Stimulated activated CD4-positive, alpha-beta T cell treated with anti-CD3 and anti-CD28 coated beads, Interleukin-12 subunit alpha, Interleukin-12 subunit beta, amount 100 ng/mL, for 4 hours (primary cell): Measurements from ENCODE around the gene SLC1A2.

Source experiments
- DNase-seq: peaks from one replicate; pipeline ENCODE4 v3.0.0-alpha.2; 2020

The SLC1A2 gene

DNA sequence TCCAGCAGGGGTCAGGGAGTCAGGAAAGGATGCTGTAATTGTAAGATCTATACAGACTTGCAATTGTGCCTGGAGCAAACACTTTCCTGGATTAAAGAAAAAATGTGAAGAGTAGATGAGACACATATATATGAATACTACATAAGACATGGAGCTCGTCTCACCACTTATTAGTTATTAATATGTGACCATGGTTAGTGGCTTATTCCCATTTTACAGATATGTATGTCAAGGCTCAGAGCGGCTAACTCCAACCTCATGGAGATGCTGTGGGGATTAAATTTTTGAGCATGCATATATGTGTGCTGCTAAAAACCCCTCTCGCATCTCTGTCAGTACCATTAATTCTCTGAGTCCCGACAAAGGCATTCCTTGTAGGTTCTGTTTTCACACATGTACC is 125.7 kb downstream of the SLC1A2 start:
- DNase-seq: no peak

GRCh38 chr11:35293035-35293434 is 126.3 kb downstream of the SLC1A2 start:
- DNase-seq: no peak

GRCh38 chr11:35292279-35292678 is 127.1 kb downstream of the SLC1A2 start:
- no peak for DNase-seq

GRCh38 chr11:35290876-35291275 is 128.5 kb downstream of the SLC1A2 start:
- DNase-seq: no peak

GRCh38 chr11:35289821-35290220 is 129.5 kb downstream of the SLC1A2 start:
- DNase-seq: no peak

DNA sequence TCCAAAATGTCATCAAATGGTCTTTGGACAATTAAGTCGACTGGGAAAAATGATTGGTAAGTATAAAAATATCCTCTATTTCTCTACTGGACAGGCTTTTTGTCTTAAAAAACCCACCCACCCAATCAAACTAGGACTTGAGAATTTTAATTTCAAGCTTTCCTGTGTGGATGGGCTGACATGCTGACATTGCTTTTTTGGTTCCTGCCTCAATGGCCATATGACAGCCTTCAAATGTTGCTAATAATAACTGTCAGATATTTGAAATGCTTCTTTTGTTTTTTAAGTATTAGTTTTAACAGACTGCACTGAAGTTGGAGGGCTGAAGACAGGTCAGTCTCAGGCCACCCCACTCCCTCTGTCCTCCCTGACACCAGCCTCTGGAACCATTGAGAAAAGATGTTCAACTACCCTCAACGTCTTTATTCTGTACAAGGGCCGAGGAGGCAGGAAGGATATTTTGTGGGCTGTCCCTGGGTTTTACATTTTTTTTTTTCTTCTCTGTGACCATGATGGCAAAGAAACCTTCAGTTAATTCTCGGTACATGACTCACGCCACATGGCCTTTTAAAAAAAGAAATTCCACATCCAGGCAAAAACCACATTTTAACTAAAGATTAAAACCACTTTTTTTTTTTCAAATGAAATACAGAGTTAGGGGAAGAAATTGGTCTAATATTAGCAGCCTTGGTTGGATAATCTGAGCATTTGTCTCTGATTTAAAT is 130.4 kb downstream of the SLC1A2 start:
- DNase-seq: no peak

DNA sequence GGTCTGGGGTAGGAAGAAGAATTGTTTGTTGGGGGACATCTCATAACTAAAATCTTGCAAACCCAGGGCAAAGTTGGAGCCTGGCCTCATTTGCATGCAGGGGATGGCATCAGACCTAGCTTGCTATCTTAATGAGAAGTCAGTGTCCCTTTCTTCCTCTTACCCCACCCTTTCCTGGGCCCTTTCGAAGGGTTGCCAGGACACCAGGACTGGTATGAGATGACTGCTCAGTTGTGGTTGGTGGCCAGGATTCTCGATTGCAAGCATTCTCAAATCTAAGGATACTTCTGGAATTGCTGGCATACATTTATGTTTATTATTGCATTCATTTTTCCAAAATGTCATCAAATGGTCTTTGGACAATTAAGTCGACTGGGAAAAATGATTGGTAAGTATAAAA is 131.0 kb downstream of the SLC1A2 start:
- no peak for DNase-seq

- no peak for DNase-seq
Observed at GRCh38 chr11:35287344-35287890, 131.9 kb downstream of the SLC1A2 start.

- DNase-seq: no peak
Observed at GRCh38 chr11:35286126-35286525, 133.2 kb downstream of the SLC1A2 start.

DNA sequence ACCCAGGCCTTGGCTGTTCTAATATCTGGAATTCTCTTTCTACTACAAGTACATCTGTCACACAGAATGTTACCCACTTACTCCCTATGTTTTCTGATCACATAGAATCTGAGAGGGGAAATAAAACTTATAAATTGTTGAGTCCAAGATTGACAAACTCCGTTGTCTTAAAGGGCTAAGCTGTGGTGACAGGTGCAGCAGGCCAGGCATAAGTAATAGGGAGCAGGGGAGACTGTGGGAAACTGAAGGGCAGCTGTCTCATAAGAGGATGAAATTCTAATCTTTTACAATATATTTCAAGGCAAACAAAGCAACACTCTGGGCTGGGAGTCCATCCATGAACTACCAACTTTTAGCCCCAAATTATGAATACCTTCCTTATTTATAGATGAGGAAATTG is 133.9 kb downstream of the SLC1A2 start:
- no peak for DNase-seq

GRCh38 chr11:35282221-35282882 is 137.0 kb downstream of the SLC1A2 start:
- no peak for DNase-seq

GRCh38 chr11:35281169-35281688 is 138.1 kb downstream of the SLC1A2 start:
- DNase-seq: no peak

GRCh38 chr11:35280727-35281126 is 138.6 kb downstream of the SLC1A2 start:
- DNase-seq: no peak

DNA sequence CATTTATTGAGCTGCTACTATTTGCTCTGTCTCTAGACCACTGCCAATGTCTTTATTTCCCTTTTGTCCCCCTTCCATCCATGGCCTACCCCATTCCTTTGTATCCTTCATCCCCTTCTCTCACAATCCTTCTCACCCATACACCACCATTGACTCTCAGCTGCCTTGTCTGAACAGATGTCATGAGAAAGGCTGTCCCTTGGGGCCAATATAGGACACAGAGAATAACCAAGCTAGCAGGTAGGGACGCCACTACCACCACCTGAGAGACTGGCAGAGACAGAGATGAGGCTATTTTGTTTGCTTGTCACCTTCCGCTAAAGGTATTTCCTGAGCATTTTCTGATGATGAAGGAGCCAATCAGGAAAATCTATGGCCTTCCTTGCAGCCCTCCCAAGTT is 141.5 kb downstream of the SLC1A2 start:
- no peak for DNase-seq

GRCh38 chr11:35276396-35277145 is 142.8 kb downstream of the SLC1A2 start:
- DNase-seq: no peak

DNA sequence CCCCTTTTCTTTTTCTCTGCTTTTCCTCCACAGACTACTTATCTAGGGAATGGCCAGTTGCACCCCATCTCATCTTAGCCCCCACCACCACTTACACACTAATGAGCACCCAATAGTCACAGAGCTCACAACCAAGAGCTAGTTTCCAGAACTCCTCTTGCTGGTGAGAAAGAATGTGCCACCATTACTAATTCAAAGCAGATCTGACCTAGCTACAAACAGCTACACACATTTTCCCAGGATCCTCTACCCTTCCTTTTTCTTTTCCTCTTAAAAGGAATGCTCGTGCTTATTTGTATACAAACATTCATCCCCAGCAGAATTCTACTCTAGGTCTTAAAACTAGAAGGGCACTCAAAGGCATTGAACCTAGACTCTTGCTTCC is 143.6 kb downstream of the SLC1A2 start:
- DNase-seq: no peak

DNA sequence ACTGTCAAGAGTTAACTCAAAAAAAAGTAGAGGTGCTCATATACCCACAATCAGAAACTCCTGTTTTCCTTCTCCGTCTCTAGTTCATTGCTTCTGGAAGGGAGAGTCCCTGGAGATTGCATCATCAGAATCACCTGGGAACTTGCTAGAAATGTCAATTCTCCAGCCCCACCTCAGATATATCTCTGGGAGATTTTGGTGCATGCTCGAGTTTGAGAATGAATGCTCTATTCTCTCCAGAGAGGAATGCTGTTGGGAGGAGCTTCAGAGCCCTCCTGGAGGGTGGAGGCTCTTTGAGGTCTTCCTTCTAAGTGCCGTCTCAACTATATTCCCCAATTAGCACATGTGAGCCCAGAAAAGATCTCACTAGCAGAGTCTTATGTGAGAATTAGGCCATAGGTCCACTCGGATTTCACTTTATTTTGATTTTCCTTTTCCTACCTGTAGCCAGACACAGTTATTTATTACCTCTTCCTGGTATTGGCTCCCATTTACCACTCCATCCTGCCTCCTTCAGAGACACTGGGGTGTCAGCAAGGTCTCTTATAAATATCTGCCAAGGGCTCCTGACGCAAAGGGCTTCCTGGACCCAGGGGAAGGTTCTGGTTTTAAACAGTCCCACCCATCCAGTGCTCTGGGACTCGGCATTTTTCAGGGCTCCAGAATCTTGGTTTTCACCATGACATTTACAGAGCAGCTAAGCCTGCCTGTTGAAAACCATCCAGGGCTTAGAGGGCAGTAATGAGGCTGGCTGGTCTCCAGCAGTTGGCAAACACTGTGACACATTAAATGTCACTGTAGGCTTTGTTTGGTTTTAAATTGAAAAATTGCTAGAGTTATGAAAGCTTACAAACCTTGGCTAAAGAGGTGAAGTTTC is 144.2 kb downstream of the SLC1A2 start:
- DNase-seq: no peak

- peak; percentile 28 for DNase-seq
Observed at GRCh38 chr11:35272391-35272902, 146.9 kb downstream of the SLC1A2 start.

- DNase-seq: no peak
Observed at GRCh38 chr11:35271031-35271430, 148.3 kb downstream of the SLC1A2 start.

GRCh38 chr11:35270342-35270741 is 149.0 kb downstream of the SLC1A2 start:
- DNase-seq: no peak

DNA sequence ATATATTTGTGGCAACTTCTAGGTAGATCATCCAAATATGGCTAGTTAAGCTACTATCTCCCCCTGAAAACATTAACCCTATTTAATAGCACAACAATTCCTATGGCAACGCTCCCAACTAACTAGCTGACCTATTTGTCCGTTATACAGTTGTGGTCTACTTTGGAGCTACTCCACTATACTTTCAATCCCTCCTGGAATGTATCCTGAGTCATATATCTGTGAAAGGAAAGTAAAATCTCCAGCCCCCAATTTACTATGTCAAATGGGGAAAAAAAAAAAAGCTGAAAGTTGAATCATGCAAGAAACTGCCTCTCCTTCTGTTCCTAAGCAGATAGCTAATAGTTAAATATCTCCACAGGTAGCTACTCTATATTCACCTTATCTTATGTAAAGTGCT is 151.9 kb downstream of the SLC1A2 start:
- DNase-seq: no peak

DNA sequence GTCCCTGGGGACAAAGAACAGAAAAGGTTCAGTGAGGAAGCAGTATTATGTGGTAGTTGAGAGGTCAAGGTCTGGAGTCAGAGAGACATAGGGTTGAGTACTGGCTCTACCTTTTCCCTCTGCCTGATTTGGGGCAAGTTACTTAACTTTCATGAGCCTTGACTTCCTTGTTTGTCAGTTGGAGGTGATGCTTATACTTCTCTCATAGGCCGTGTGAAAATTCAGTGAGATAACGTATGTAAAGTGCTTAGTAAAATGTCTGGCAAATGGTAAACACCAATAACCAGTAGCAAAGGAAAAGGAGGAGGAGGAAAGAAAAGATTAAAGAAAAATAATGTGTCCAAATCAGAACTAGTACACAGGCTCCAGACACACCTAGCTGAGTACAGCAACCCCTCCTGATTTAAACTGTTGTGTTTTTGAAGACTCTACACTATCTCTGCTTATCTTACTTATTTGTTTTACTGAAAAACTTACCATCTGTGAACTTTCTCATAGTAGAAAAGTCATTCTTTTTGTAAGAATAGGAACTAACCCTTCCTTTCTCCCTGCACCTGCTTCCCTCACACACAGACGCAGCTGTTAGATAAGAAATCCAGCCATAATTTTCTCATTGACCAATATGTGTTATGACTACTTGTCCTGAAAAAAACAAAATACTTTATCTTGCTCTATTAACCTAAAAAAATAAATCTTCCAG is 153.5 kb downstream of the SLC1A2 start:
- DNase-seq: no peak
